ENCODE data around the gene GDF15.

DNA sequence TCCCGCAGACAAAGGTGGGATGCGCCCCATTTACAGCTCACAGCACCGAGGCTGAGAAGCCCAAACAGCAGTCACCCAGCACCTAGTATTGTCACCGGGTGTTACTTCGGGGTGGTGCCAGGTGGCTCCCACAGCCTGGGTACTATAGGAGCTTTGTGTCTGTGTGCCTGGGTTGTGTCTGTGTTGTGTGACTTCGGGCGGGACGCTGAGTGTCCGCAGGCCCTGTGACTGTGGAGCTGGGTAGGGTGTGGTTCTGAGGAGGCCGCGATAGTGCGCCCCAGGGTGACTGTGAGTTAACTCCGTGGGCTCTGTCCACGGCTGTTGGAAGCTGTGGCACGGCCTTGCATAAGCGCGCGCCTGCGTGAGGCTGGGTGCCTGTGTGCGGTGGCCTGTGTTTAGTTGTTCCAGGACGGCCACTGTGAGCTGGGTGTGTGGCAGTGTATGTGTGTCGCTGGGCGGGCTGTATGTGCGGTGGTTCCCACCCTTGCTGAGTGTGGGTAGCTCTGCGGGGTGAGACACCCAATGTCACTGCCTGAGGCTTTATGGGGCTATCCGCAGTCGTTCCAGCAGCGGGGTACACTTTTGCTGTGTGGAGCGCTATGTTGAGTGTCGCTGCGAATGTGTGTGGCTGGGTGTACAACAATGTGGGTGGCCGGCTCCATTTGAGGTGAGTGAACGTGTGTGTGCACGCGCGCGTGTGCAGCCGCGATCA lies 32.7 kb downstream of the GDF15 start:
- TF ChIP-seq, protein P1, sequence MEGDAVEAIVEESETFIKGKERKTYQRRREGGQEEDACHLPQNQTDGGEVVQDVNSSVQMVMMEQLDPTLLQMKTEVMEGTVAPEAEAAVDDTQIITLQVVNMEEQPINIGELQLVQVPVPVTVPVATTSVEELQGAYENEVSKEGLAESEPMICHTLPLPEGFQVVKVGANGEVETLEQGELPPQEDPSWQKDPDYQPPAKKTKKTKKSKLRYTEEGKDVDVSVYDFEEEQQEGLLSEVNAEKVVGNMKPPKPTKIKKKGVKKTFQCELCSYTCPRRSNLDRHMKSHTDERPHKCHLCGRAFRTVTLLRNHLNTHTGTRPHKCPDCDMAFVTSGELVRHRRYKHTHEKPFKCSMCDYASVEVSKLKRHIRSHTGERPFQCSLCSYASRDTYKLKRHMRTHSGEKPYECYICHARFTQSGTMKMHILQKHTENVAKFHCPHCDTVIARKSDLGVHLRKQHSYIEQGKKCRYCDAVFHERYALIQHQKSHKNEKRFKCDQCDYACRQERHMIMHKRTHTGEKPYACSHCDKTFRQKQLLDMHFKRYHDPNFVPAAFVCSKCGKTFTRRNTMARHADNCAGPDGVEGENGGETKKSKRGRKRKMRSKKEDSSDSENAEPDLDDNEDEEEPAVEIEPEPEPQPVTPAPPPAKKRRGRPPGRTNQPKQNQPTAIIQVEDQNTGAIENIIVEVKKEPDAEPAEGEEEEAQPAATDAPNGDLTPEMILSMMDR (IDR thresholded peaks at IDR 0.05), result no peak
- TF ChIP-seq POLR2A (IDR thresholded peaks at IDR 0.05), result no peak
